ENCODE measurements around the gene FAM200C. TPM values are rescaled to one million over a fixed set of nuclear protein-coding genes. Genes with fewer than 3 reads are reported as not detected.

Gene FAM200C
- total RNA-seq, 1 donor from 2014 or later = 1.1 TPM

- no peak for FAIRE-seq
- H3K27me3 ChIP-seq (ENCODE audit: control insufficient read depth, insufficient read depth, low read length) = peaks cover 2% of the 10 kb centered on the region
- no peak for TF ChIP-seq CTCF (IDR thresholded peaks at IDR 0.05; ENCODE audit: insufficient read depth, low read length, severe bottlenecking)
- H3K4me3 ChIP-seq (ENCODE audit: low read depth, low read length) = no peak overlapping the region
- DNase-seq (ENCODE audit: low read depth) = peak; percentile 50
- no peaks in the 10 kb centered on the region for H3K36me3 ChIP-seq (ENCODE audit: control insufficient read depth, insufficient read depth, low read length)
Measured at GRCh38 chr5:160366230-160366629, 33.6 kb downstream of the FAM200C start.

GRCh38 chr5:160363660-160364395, 36.0 kb downstream of the FAM200C start:
- FAIRE-seq (no peak), DNase-seq (ENCODE audit: low read depth) (no peak)
- Histone ChIP-seq H3K4me3 (ENCODE audit: low read depth, low read length) (no peak overlapping the region), H3K27me3 (ENCODE audit: control insufficient read depth, insufficient read depth, low read length) (no peaks in the 10 kb centered on the region), H3K36me3 (ENCODE audit: control insufficient read depth, insufficient read depth, low read length) (no peaks in the 10 kb centered on the region)
- TF ChIP-seq CTCF (IDR thresholded peaks at IDR 0.05; ENCODE audit: insufficient read depth, low read length, severe bottlenecking) = no peak

- Histone ChIP-seq H3K4me3 (ENCODE audit: low read depth, low read length) (no peak overlapping the region), H3K36me3 (ENCODE audit: control insufficient read depth, insufficient read depth, low read length) (no peaks in the 10 kb centered on the region), H3K27me3 (ENCODE audit: control insufficient read depth, insufficient read depth, low read length) (no peaks in the 10 kb centered on the region)
- FAIRE-seq (no peak), DNase-seq (ENCODE audit: low read depth) (no peak)
- no peak for TF ChIP-seq CTCF (IDR thresholded peaks at IDR 0.05; ENCODE audit: insufficient read depth, low read length, severe bottlenecking)
Measured at GRCh38 chr5:160363211-160363610, 36.6 kb downstream of the FAM200C start.

GRCh38 chr5:160361624-160362228, 38.1 kb downstream of the FAM200C start:
- Histone ChIP-seq H3K4me3 (ENCODE audit: low read depth, low read length) (no peak overlapping the region), H3K27me3 (ENCODE audit: control insufficient read depth, insufficient read depth, low read length) (no peaks in the 10 kb centered on the region), H3K36me3 (ENCODE audit: control insufficient read depth, insufficient read depth, low read length) (no peaks in the 10 kb centered on the region)
- TF ChIP-seq CTCF (IDR thresholded peaks at IDR 0.05; ENCODE audit: insufficient read depth, low read length, severe bottlenecking) = no peak
- FAIRE-seq (no peak), DNase-seq (ENCODE audit: low read depth) (no peak)

GRCh38 chr5:160360310-160360709, 39.5 kb downstream of the FAM200C start:
- H3K36me3 ChIP-seq (ENCODE audit: control insufficient read depth, insufficient read depth, low read length) = no peaks in the 10 kb centered on the region
- no peak for TF ChIP-seq CTCF (IDR thresholded peaks at IDR 0.05; ENCODE audit: insufficient read depth, low read length, severe bottlenecking)
- H3K27me3 ChIP-seq (ENCODE audit: control insufficient read depth, insufficient read depth, low read length) = no peaks in the 10 kb centered on the region
- FAIRE-seq = no peak
- no peak for DNase-seq (ENCODE audit: low read depth)
- H3K4me3 ChIP-seq (ENCODE audit: low read depth, low read length) = no peak overlapping the region

All from bronchial epithelial cell (primary cell).